GM21367 (cell line): ENCODE measurements around the gene HNRNPLL.
"Not testable (repeated sequence)": the region's sequence is repeated elsewhere in the genome, so short reads cannot be mapped to it uniquely, and the experiment has no call there.

Source experiments
- ATAC-seq: cut with Tn5 transposase; IDR thresholded peaks from one replicate; pipeline ENCODE4 v1.9.1; 2021; ENCODE audit not compliant: unreplicated experiment

The HNRNPLL gene

GRCh38 chr2:38620282-38620977, 17.7 kb upstream of the HNRNPLL start:
- no peak for ATAC-seq

GRCh38 chr2:38619458-38620164, 16.9 kb upstream of the HNRNPLL start:
- no peak for ATAC-seq

GRCh38 chr2:38617301-38617700, 14.6 kb upstream of the HNRNPLL start:
- no peak for ATAC-seq

GRCh38 chr2:38615237-38615636, 12.5 kb upstream of the HNRNPLL start:
- ATAC-seq = no peak

- no peak for ATAC-seq
These were observed 11.1 kb upstream of the HNRNPLL start for GRCh38 chr2:38613849-38614213.

- ATAC-seq = no peak
These were observed 10.6 kb upstream of the HNRNPLL start for GRCh38 chr2:38613126-38613848.

- peak; percentile 65 for ATAC-seq
These were observed 8.4 kb upstream of the HNRNPLL start for GRCh38 chr2:38610851-38611801.

- ATAC-seq = not testable (repeated sequence)
These were observed 6.5 kb upstream of the HNRNPLL start for GRCh38 chr2:38609246-38609645.

- no peak for ATAC-seq
These were observed 6.0 kb upstream of the HNRNPLL start for GRCh38 chr2:38608755-38609154.

GRCh38 chr2:38605298-38605830, 2.6 kb upstream of the HNRNPLL start:
- ATAC-seq = no peak

- ATAC-seq = no peak
These were observed 918 bp upstream of the HNRNPLL start for GRCh38 chr2:38603402-38604290.

GRCh38 chr2:38602136-38602731, 494 bp downstream of the HNRNPLL start:
- peak; percentile 4 for ATAC-seq

GRCh38 chr2:38601463-38602135, 1.1 kb downstream of the HNRNPLL start:
- ATAC-seq = no peak

- no peak for ATAC-seq
These were observed 1.7 kb downstream of the HNRNPLL start for GRCh38 chr2:38600921-38601455.

- no peak for ATAC-seq
These were observed 2.4 kb downstream of the HNRNPLL start for GRCh38 chr2:38600242-38600891.

- no peak for ATAC-seq
These were observed 3.0 kb downstream of the HNRNPLL start for GRCh38 chr2:38599706-38600105.

GRCh38 chr2:38598991-38599295, 3.8 kb downstream of the HNRNPLL start:
- no peak for ATAC-seq
